PC-3 (cell line): ENCODE results near the gene THTPA. TPM values are rescaled to one million over a fixed set of nuclear protein-coding genes. Genes with fewer than 3 reads are reported as not detected.

ENCODE experiments used
- ATAC-seq: fragments of 200-7000 bp; cut with Tn5 transposase; 2 replicates; pipeline ENCODE4 v1.9.1; 2020; ENCODE audit warnings: mild to moderate bottlenecking, moderate library complexity
- BruUV-seq: library from RNA; stranded (reverse); fragments of 400-500 nt; replicated peaks from 2 replicates; lab custom pipeline; 2021; lab: Mats Ljungman, UMichigan
- CTCF ChIA-PET: fragments of 300-600 bp; sonication (Branson Sonifier 250); formaldehyde crosslinking; loops from one replicate; lab custom pipeline; 2022; ENCODE audit warnings: antibody characterized with exemption; lab: Charles Lee
- POLR2A ChIA-PET: fragments of 300-600 bp; sonication (Branson Sonifier 250); formaldehyde crosslinking; loops from one replicate; lab custom pipeline; 2022; ENCODE audit warnings: antibody characterized with exemption; ENCODE audit not compliant: unreplicated experiment; lab: Charles Lee
- DNase-seq: peaks from one replicate; pipeline ENCODE4 v3.0.0-alpha.2; 2015
- H2AFZ ChIP-seq: fragments of 300-600 bp; sonication (generic); 2 replicates; pipeline ENCODE4 v1.6.0; 2016; ENCODE audit warnings: antibody characterized with exemption, low read length
- H3F3A ChIP-seq: fragments of 300-600 bp; sonication (generic); one replicate; pipeline ENCODE4 v1.6.0; 2017; ENCODE audit warnings: antibody characterized with exemption, low read length, control low read depth, mild to moderate bottlenecking; ENCODE audit not compliant: unreplicated experiment
- H3K27ac ChIP-seq: fragments of 300-600 bp; sonication (generic); 2 replicates; pipeline ENCODE4 v1.5.1; 2016; ENCODE audit warnings: mild to moderate bottlenecking, low read length
- H3K27me3 ChIP-seq: fragments of 300-600 bp; sonication (generic); 2 replicates; pipeline ENCODE4 v1.6.1; 2016; ENCODE audit warnings: low read length, mixed read lengths
- H3K36me3 ChIP-seq: fragments of 300-600 bp; sonication (generic); 2 replicates; pipeline ENCODE4 v1.6.1; 2016; ENCODE audit warnings: low read depth, mixed run types, low read length, mixed read lengths
- H3K4me1 ChIP-seq: fragments of 300-600 bp; sonication (generic); 2 replicates; pipeline ENCODE4 v1.5.1; 2016; ENCODE audit warnings: low read length; ENCODE audit not compliant: insufficient read depth
- H3K4me2 ChIP-seq: fragments of 300-600 bp; sonication (generic); 2 replicates; pipeline ENCODE4 v1.6.0; 2016; ENCODE audit warnings: low read length
- H3K4me3 ChIP-seq: fragments of 300-600 bp; sonication (generic); 2 replicates; pipeline ENCODE4 v1.5.1; 2016; ENCODE audit warnings: mild to moderate bottlenecking, low read length, mixed read lengths
- H3K79me2 ChIP-seq: fragments of 300-600 bp; sonication (generic); 2 replicates; pipeline ENCODE4 v1.6.1; 2017; ENCODE audit warnings: low read length, mixed read lengths
- H3K9ac ChIP-seq: fragments of 300-600 bp; sonication (generic); 2 replicates; pipeline ENCODE4 v1.6.0; 2016; ENCODE audit warnings: mild to moderate bottlenecking, low read length
- H3K9me2 ChIP-seq: fragments of 300-600 bp; sonication (generic); replicated peaks from 2 replicates; pipeline ENCODE4 v1.6.1; 2016; ENCODE audit warnings: mixed run types, low read length, mixed read lengths
- H3K9me3 ChIP-seq: fragments of 300-600 bp; sonication (generic); 2 replicates; pipeline ENCODE4 v1.6.1; 2016; ENCODE audit warnings: low read length, mixed read lengths
- H4K20me1 ChIP-seq: fragments of 300-600 bp; sonication (generic); 2 replicates; pipeline ENCODE4 v1.6.1; 2016; ENCODE audit warnings: low read length, mixed read lengths
- EZH2 ChIP-seq: fragments of 300-600 bp; sonication (generic); IDR thresholded peaks from one replicate; pipeline ENCODE4 v1.6.1; 2017; ENCODE audit warnings: antibody characterized with exemption, mild to moderate bottlenecking, low read length; ENCODE audit not compliant: unreplicated experiment
- EZH2phosphoT487 ChIP-seq: fragments of 300-600 bp; sonication (generic); IDR thresholded peaks from 2 replicates; pipeline ENCODE4 v1.6.1; 2018; ENCODE audit warnings: mild to moderate bottlenecking, antibody characterized with exemption, low read length, borderline replicate concordance
- intact Hi-C: fragments of 100-400 bp; cut with micrococcal nuclease; formaldehyde crosslinking; loops from 2 replicates; pipeline ENCODE4 v1.9.0; 2023
- total RNA-seq: library from RNA; depleted of rRNA; stranded (reverse); fragments of >200 nt; gene quantifications from 2 replicates; pipeline ENCODE4 v1.2.3, GENCODE V29; 2014
- TF ChIP-seq, protein P1 (sequence below): fragments of 300-600 bp; sonication (generic); conservative IDR thresholded peaks from 2 replicates; pipeline ENCODE4 v1.5.1; 2017; ENCODE audit warnings: antibody characterized with exemption, low read depth, mild to moderate bottlenecking, low read length

Gene THTPA
- total RNA-seq, 1 experiment from 2014 or later = 13.0 TPM

DNA sequence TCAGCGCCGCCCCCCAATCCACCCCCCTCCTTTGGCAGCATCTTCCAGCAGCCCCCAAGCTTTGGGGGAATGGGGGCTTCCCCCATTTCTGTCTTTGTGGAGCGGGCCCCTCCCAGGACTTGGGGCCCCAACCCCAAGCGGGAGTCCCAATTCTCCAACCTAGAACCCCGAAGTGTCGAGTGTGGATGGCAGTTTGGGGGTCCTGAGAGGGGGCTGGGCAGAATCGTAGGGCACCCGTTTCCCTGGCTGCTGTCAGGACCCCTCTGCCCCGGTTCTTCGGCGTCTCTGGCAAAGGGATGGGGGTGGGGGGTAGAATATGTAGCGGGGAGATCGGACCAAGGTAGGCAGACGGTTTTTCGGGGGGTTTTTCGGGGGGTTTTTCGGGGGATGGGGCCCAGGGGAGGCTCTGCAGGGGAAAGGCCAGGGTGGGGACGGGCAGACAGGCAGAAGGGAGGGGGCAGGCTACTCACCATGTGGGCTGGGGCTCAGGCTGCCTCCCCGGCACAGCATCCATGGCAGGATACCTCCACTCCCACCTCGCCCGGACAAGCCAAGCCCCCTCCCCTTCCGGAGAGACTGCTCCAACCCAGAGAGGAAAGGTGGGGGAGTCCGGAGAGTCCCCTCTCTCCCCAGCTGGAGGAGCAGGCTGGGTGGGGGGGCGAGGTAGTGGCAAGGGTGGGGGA is 21.8 kb downstream of the THTPA start:
- Histone ChIP-seq H3K4me3 (no peak overlapping the region), H3F3A (no peaks in the 10 kb centered on the region), H3K9me3 (no peaks in the 10 kb centered on the region), H3K9ac (no peak overlapping the region), H3K9me2 (no peaks in the 10 kb centered on the region), H3K79me2 (no peaks in the 10 kb centered on the region), H3K4me2 (no peak overlapping the region), H4K20me1 (no peaks in the 10 kb centered on the region), H3K27ac (no peak overlapping the region), H3K27me3 (peaks cover 30% of the 10 kb centered on the region), H3K36me3 (no peaks in the 10 kb centered on the region), H3K4me1 (no peaks in the 10 kb centered on the region), H2AFZ (no peak overlapping the region)
- ChIA-PET POLR2A (no interaction called here), CTCF (no interaction called here)
- no peak for DNase-seq
- no TSS peak for BruUV-seq
- intact Hi-C loops = no loop called here
- TF ChIP-seq, protein P1, sequence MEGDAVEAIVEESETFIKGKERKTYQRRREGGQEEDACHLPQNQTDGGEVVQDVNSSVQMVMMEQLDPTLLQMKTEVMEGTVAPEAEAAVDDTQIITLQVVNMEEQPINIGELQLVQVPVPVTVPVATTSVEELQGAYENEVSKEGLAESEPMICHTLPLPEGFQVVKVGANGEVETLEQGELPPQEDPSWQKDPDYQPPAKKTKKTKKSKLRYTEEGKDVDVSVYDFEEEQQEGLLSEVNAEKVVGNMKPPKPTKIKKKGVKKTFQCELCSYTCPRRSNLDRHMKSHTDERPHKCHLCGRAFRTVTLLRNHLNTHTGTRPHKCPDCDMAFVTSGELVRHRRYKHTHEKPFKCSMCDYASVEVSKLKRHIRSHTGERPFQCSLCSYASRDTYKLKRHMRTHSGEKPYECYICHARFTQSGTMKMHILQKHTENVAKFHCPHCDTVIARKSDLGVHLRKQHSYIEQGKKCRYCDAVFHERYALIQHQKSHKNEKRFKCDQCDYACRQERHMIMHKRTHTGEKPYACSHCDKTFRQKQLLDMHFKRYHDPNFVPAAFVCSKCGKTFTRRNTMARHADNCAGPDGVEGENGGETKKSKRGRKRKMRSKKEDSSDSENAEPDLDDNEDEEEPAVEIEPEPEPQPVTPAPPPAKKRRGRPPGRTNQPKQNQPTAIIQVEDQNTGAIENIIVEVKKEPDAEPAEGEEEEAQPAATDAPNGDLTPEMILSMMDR = no peak
- no peak for TF ChIP-seq EZH2phosphoT487
- no peak for TF ChIP-seq EZH2
- no peak for ATAC-seq

DNA sequence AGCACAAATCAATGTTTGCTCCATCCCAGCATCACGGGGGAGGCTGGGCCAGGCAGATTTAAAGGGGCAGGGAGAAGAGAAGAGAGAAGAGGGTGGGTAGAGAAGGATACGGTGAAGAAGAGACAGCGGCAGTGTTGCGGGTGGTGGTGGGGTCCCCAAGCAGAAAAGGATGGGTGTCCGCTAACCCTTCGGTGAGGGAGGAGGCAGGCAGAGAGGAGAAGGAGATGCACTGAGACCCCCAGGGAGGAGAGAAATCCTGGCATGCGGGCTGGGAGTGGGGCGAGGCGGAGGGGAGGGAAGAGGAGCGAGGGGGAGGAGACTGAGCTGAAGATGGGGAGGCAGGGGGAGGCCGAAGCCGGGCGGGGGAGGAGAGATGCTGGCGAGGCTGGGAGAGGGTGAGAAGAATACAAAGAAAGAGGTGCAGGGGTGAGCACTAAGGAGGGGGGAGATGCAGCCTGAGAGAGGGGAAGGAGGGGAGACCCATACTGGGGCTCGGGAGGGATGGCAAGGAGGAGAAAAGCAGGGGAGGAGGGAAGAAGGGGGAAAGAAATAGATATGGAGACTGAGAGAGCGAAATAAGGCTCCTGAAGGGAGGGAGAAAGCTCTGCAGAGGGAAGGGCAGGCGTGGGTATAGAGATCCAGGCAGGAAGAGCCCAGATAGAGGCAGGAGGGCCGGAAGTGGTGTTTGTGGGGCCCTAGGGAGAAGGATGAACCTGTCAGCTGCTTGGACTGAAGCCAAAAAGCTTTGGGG is 22.7 kb downstream of the THTPA start, which contains the start of gene JPH4:
Gene JPH4, minus strand, starts transcription at position 231 of the 751 bp plus-strand sequence. CDS start 1,337 bp downstream, outside the sequence.
- H3K9ac ChIP-seq = no peak within 1 kb of the TSS
- no peak for TF ChIP-seq EZH2
- TF ChIP-seq, protein P1 = no peak
- no peak for TF ChIP-seq EZH2phosphoT487
- H2AFZ ChIP-seq = no peak within 1 kb of the TSS
- H3K9me2 ChIP-seq = no peaks in the 10 kb centered on the region
- no peak within 1 kb of the TSS for H3K4me3 ChIP-seq
- no peaks in the 10 kb centered on the region for H3F3A ChIP-seq
- DNase-seq (no peak), ATAC-seq (no peak)
- no TSS peak for BruUV-seq
- no peaks in the 10 kb centered on the region for H3K36me3 ChIP-seq
- no peak within 1 kb of the TSS for H3K27ac ChIP-seq
- H4K20me1 ChIP-seq = no peaks in the 10 kb centered on the region
- no peaks in the 10 kb centered on the region for H3K79me2 ChIP-seq
- no peaks in the 10 kb centered on the region for H3K9me3 ChIP-seq
- CTCF ChIA-PET = no interaction called here
- no peak within 1 kb of the TSS for H3K4me2 ChIP-seq
- H3K4me1 ChIP-seq = no peaks in the 10 kb centered on the region
- H3K27me3 ChIP-seq = peaks cover 30% of the 10 kb centered on the region
- intact Hi-C loops = no loop called here
- POLR2A ChIA-PET = no interaction called here

DNA sequence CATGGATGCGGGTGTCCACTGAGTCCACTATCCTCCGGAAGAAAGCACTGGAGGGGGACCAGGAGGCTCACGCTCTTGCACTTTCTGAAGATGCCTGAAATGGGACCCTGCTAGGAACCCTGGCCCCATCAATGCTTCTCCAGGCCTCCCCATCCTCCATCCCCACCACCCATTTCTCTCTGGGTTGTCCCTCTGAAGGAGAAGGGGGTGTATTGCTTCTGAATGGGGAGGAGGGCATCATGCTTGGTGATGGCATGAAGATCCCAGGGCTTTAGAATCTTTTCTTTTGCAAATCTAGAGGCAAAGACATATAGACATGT is 23.2 kb downstream of the THTPA start:
- Histone ChIP-seq H3K9me3 (no peaks in the 10 kb centered on the region), H4K20me1 (no peaks in the 10 kb centered on the region), H3K9ac (no peak overlapping the region), H3K4me2 (no peak overlapping the region), H3K4me3 (no peak overlapping the region), H3K36me3 (no peaks in the 10 kb centered on the region), H3K4me1 (no peaks in the 10 kb centered on the region), H3K27ac (no peak overlapping the region), H3K79me2 (no peaks in the 10 kb centered on the region), H3K9me2 (no peaks in the 10 kb centered on the region), H2AFZ (no peak overlapping the region), H3F3A (no peaks in the 10 kb centered on the region), H3K27me3 (peaks cover 30% of the 10 kb centered on the region)
- DNase-seq = no peak
- BruUV-seq = no TSS peak
- TF ChIP-seq, protein P1 = no peak
- TF ChIP-seq EZH2 (no peak), EZH2phosphoT487 (no peak)
- ChIA-PET POLR2A (no interaction called here), CTCF (no interaction called here)
- intact Hi-C loops = no loop called here
- no peak for ATAC-seq
